Endothelial cell of umbilical vein (primary cell): ENCODE measurements around the gene ANKDD1A. TPM values are rescaled to one million over a fixed set of nuclear protein-coding genes. Genes with fewer than 3 reads are reported as not detected.

Source experiments
- BruUV-seq: library from RNA; stranded (reverse); fragments of 400-500 nt; replicated peaks from 2 replicates; lab custom pipeline; 2021; lab: Mats Ljungman, UMichigan
- CTCF ChIA-PET: fragments of 300-600, 350-600 bp; sonication (Branson Sonifier 250); formaldehyde crosslinking; loops from one replicate; lab custom pipeline; 2021; ENCODE audit warnings: antibody characterized with exemption, inconsistent platforms; lab: Charles Lee
- POLR2A ChIA-PET: fragments of 300-600, 350-600 bp; sonication (Branson Sonifier 250); formaldehyde crosslinking; loops from one replicate; lab custom pipeline; 2021; ENCODE audit warnings: antibody characterized with exemption, inconsistent platforms; lab: Charles Lee
- DNase-seq: peaks from one replicate; pipeline ENCODE4 v3.0.0-alpha.2; 2011; ENCODE audit warnings: low read depth, low spot score
- FAIRE-seq: peaks from 2 replicates; lab custom pipeline; 2011; peaks lifted over from hg19 to GRCh38; lab: Jason Lieb, UNC
- H2AFZ ChIP-seq: 2 replicates; pipeline ENCODE4 v1.6.0; 2012; ENCODE audit warnings: low read depth, low read length, control low read depth, inconsistent platforms
- H3K27ac ChIP-seq: 2 replicates; pipeline ENCODE4 v1.5.1; 2011; ENCODE audit warnings: low read depth, mild to moderate bottlenecking, control low read depth, low read length, moderate library complexity; ENCODE audit not compliant: insufficient read depth
- H3K27me3 ChIP-seq, 2 experiments: 2 replicates each; pipeline versions ENCODE4 v1.6.0 to v1.6.1; 2011; ENCODE audit warnings: low read length in 2 of 2, mixed read lengths in 1 of 2; ENCODE audit not compliant: control insufficient read depth in 2 of 2, insufficient read depth in 2 of 2
- H3K36me3 ChIP-seq, 2 experiments: 2 replicates in 1 of 2; 3 replicates in 1 of 2; pipeline ENCODE4 v1.5.1; 2011; ENCODE audit warnings: low read length in 2 of 2, mild to moderate bottlenecking in 1 of 2, moderate library complexity in 1 of 2; ENCODE audit not compliant: control insufficient read depth in 2 of 2, insufficient read depth in 2 of 2; ENCODE audit errors: extremely low read depth in 1 of 2
- H3K4me1 ChIP-seq: 3 replicates; pipeline ENCODE4 v1.5.1; 2011; ENCODE audit warnings: mild to moderate bottlenecking, low read length; ENCODE audit not compliant: control insufficient read depth, insufficient read depth; ENCODE audit errors: extremely low read depth
- H3K4me2 ChIP-seq: 2 replicates; pipeline ENCODE4 v1.6.1; 2011; ENCODE audit warnings: low read length, control low read depth, mixed read lengths; ENCODE audit not compliant: insufficient read depth
- H3K4me3 ChIP-seq, 3 experiments: fragments of 200-600 bp in 1 of 3; sonication (generic), shearing (Covaris generic) in 1 of 3; replicated peaks in 1 of 3; 2 replicates each; pipeline ENCODE4 v1.5.1; 2011 to 2016; ENCODE audit warnings: control low read depth in 3 of 3, low read length in 3 of 3, mild to moderate bottlenecking in 2 of 3, inconsistent platforms in 1 of 3, low read depth in 1 of 3, moderate library complexity in 1 of 3; ENCODE audit not compliant: insufficient read depth in 1 of 3
- H3K79me2 ChIP-seq: 2 replicates; pipeline ENCODE4 v1.6.0; 2012; ENCODE audit warnings: low read length, inconsistent platforms; ENCODE audit not compliant: control insufficient read depth, insufficient read depth
- H3K9ac ChIP-seq: replicated peaks from 2 replicates; pipeline ENCODE3; 2011; ENCODE audit warnings: low read length, control low read depth; ENCODE audit not compliant: insufficient read depth; ENCODE audit errors: extremely low read depth
- H3K9me1 ChIP-seq: replicated peaks from 3 replicates; pipeline ENCODE4 v1.6.0; 2011; ENCODE audit warnings: mild to moderate bottlenecking, low read length; ENCODE audit not compliant: control insufficient read depth, insufficient read depth; ENCODE audit errors: extremely low read depth
- H3K9me3 ChIP-seq: replicated peaks from 2 replicates; pipeline ENCODE4 v1.5.1; 2012; ENCODE audit warnings: low read length, inconsistent platforms; ENCODE audit not compliant: control insufficient read depth, insufficient read depth
- H4K20me1 ChIP-seq: replicated peaks from 2 replicates; pipeline ENCODE3; 2011; ENCODE audit warnings: mild to moderate bottlenecking, low read length; ENCODE audit not compliant: control insufficient read depth, insufficient read depth; ENCODE audit errors: extremely low read depth
- CTCF ChIP-seq, 2 donors: IDR thresholded peaks; 1 replicate in 1 of 2; 2 replicates in 1 of 2; pipeline ENCODE4 v1.5.1; 2011; ENCODE audit warnings: low read length in 2 of 2, mild to moderate bottlenecking in 2 of 2, moderate library complexity in 2 of 2, control low read depth in 1 of 2, inconsistent platforms in 1 of 2, low read depth in 1 of 2; ENCODE audit not compliant: insufficient read depth in 1 of 2; ENCODE audit errors: extremely low read depth in 1 of 2
- EZH2 ChIP-seq: IDR thresholded peaks from 2 replicates; pipeline ENCODE4 v1.6.1; 2012; ENCODE audit warnings: borderline replicate concordance, low read depth, mild to moderate bottlenecking, moderate library complexity, low read length, inconsistent platforms; ENCODE audit not compliant: severe bottlenecking
- FOS ChIP-seq: IDR thresholded peaks from 2 replicates; pipeline ENCODE4 v1.6.1; 2011; ENCODE audit warnings: mild to moderate bottlenecking, low read length, moderate library complexity, borderline replicate concordance; ENCODE audit not compliant: insufficient read depth
- GATA2 ChIP-seq: IDR thresholded peaks from 2 replicates; pipeline ENCODE4 v1.7.0; 2011; ENCODE audit warnings: low read depth, mild to moderate bottlenecking, moderate library complexity, mixed read lengths, low read length; ENCODE audit not compliant: insufficient read length, insufficient read depth
- JUN ChIP-seq: IDR thresholded peaks from 2 replicates; pipeline ENCODE4 v1.6.1; 2011; ENCODE audit warnings: borderline replicate concordance, low read depth; ENCODE audit not compliant: insufficient read length, insufficient read depth
- MAX ChIP-seq: IDR thresholded peaks from 2 replicates; pipeline ENCODE4 v1.6.1; 2011; ENCODE audit not compliant: insufficient read depth, insufficient read length
- MYC ChIP-seq: IDR thresholded peaks from one replicate; pipeline ENCODE4 v1.6.1; 2011; ENCODE audit warnings: mild to moderate bottlenecking, low read depth, low read length
- POLR2A ChIP-seq: IDR thresholded peaks from 2 replicates; pipeline ENCODE4 v1.6.1; 2012; ENCODE audit warnings: low read depth, mild to moderate bottlenecking, control low read depth, low read length
- POLR2AphosphoS5 ChIP-seq: IDR thresholded peaks from 2 replicates; pipeline ENCODE4 v1.6.1; 2012; ENCODE audit warnings: low read depth, mild to moderate bottlenecking, control low read depth, low read length, moderate library complexity; ENCODE audit not compliant: insufficient read depth
- dilution Hi-C: fragments of 300-500 bp; cut with MboI; formaldehyde crosslinking; loops from one replicate; pipeline ENCODE4 v1.15.0; 2019; ENCODE audit warnings: low sequenced_read_pairs; ENCODE audit not compliant: extremely low pct_ligation_motif_present
- intact Hi-C: fragments of 100-400 bp; cut with micrococcal nuclease; formaldehyde crosslinking; loops from one replicate; pipeline ENCODE4 v1.10.0; 2022
- polyA plus RNA-seq, 4 experiments: library from polyadenylated mRNA; depleted of rRNA in 3 of 4; stranded (reverse) in 3 of 4; unstranded in 1 of 4; fragments of >200 nt; gene quantifications; 2 replicates each; pipeline versions ENCODE4 v1.2.1 to v1.2.3, GENCODE V29; 2011 to 2012; ENCODE audit warnings: missing spikeins in 1 of 4
- total RNA-seq: library from RNA; stranded (reverse); gene quantifications from 2 replicates; pipeline ENCODE4 v1.2.3, GENCODE V29; 2021

The ANKDD1A gene
- total and polyA plus RNA-seq, 2 donors (not counting 3 experiments of a cell fraction or from before 2014, with no cell fraction given) = 2.0 to 2.4 TPM

DNA sequence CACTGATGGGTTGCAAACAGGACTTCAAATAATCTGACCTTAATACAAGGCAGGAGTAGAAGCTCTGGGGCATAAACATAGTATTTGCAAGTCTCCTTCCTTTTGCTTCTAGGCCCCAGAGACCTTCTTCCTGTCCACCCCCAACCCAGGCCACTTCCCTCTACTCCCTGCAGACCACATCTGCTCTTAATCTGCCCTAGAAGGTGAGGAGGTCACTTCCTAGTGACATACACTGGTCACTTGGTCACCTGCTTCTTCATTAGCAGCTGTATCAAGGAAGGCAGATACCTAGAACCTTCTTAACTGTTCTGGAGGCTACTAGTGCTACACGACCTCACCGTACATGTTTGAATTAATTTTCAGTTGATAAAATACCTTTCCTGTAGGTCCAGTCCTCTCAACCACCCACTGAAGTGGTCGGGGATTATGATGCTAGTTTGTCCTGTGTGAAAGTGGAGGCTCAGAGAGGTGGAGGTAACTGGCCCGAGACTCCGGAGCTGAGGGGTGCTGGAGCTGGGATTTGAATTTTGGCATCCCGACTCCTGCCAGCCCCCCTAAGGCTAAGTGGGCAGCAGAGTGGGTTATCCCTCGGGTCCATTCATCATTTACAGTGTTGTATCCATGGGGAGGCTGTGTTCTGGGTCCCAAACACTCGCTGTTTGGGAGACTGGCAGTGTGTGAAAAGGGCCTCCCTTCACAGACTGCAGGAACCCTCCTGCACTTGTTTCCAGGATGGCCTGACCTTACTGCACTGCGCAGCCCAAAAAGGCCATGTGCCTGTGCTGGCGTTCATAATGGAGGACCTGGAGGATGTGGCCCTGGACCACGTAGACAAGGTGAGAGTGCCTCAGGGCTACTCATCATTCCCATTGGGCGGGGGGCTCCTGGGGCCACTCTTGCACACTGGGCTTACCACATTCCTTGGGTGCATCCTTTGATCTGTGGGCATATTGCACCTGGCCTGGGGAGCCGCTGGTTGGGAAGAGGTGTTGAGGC, 13.9 kb downstream of the ANKDD1A start:
- Histone ChIP-seq H3K9me3 (no peaks in the 10 kb centered on the region), H3K27me3 (no peaks in the 10 kb centered on the region), H3K4me1 (peaks cover 3% of the 10 kb centered on the region), H3K9ac (no peak overlapping the region), H3K27ac (no peak overlapping the region), H3K9me1 (no peaks in the 10 kb centered on the region), H3K79me2 (no peaks in the 10 kb centered on the region), H3K4me2 (no peak overlapping the region), H2AFZ (no peak overlapping the region), H3K36me3 (no peaks in the 10 kb centered on the region), H4K20me1 (no peaks in the 10 kb centered on the region), H3K4me3 (no peak overlapping the region)
- intact Hi-C loops = no loop called here
- CTCF ChIA-PET = no interaction called here
- no TSS peak for BruUV-seq
- TF ChIP-seq GATA2 (no peak), POLR2AphosphoS5 (no peak), JUN (no peak), POLR2A (no peak), MAX (no peak), CTCF (IDR thresholded peaks at IDR 0.05; ENCODE audit: extremely low read depth in 1 of 2, insufficient read depth in 1 of 2, low read depth in 1 of 2, low read length in 2 of 2) (no peak), EZH2 (no peak), MYC (no peak), FOS (no peak)
- FAIRE-seq (no peak), DNase-seq (no peak)
- dilution Hi-C loops = no loop called here
- POLR2A ChIA-PET = no interaction called here
